Upper lobe of left lung (tissue), 6 donors: ENCODE measurements around the gene XYLT1. TPM values are rescaled to one million over a fixed set of nuclear protein-coding genes. Genes with fewer than 3 reads are reported as not detected.

Source experiments
- ATAC-seq, 2 donors: fragments of 200-7000 bp; cut with Tn5 transposase; one replicate each; pipeline ENCODE4 v1.9.1; 2022; ENCODE audit warnings: mild to moderate bottlenecking in 2 of 2, moderate library complexity in 2 of 2; ENCODE audit not compliant: low FRiP score in 2 of 2
- DNase-seq, 2 donors: peaks; one replicate each; pipeline ENCODE4 v3.0.0-alpha.2; 2019 to 2020
- H3K27ac ChIP-seq, 4 donors: fragments of 200-600 bp; sonication (generic); one replicate each; pipeline ENCODE4 v1.5.1; 2016 to 2019
- H3K27me3 ChIP-seq, 4 donors: fragments of 200-600 bp; sonication (generic); one replicate each; pipeline ENCODE4 v1.5.1; 2017 to 2019
- H3K36me3 ChIP-seq, 4 donors: fragments of 200-600 bp; sonication (generic); one replicate each; pipeline ENCODE4 v1.5.1; 2016 to 2019
- H3K4me1 ChIP-seq, 4 donors: fragments of 200-600 bp; sonication (generic); one replicate each; pipeline ENCODE4 v1.5.1; 2018 to 2019
- H3K4me3 ChIP-seq, 4 donors: fragments of 200-600 bp; sonication (generic); one replicate each; pipeline ENCODE4 v1.5.1; 2017 to 2019; ENCODE audit warnings: mild to moderate bottlenecking in 2 of 4, moderate library complexity in 1 of 4
- H3K9me3 ChIP-seq, 4 donors: fragments of 200-600 bp; sonication (generic); one replicate each; pipeline ENCODE4 v1.5.1; 2018 to 2019
- EP300 ChIP-seq, 4 donors: sonication (generic); formaldehyde crosslinking; IDR thresholded peaks; one replicate each; pipeline ENCODE4 v1.5.1; 2017; ENCODE audit warnings: antibody characterized with exemption in 4 of 4, control low read depth in 2 of 4
- POLR2A ChIP-seq, 4 donors: fragments of 450-650 bp; IDR thresholded peaks; one replicate each; pipeline ENCODE4 v1.5.1; 2016 to 2017; ENCODE audit warnings: antibody characterized with exemption in 4 of 4, mild to moderate bottlenecking in 2 of 4
- POLR2AphosphoS5 ChIP-seq, 2 donors: sonication (generic); formaldehyde crosslinking; IDR thresholded peaks; one replicate each; pipeline ENCODE4 v1.5.1; 2017; ENCODE audit warnings: antibody characterized with exemption in 2 of 2
- WGBS, 2 donors: methylation state at CpG; one replicate each; pipeline ENCODE4 v1.1.5; 2017 to 2018; 5-methylcytosine and 5-hydroxymethylcytosine counted together
- total RNA-seq, 6 donors: library from RNA; depleted of rRNA in 4 of 6; stranded (reverse); fragments of >200 nt in 4 of 6; gene quantifications; one replicate each; pipeline versions ENCODE4 v1.1.0 to v1.2.1, GENCODE V29; 2016 to 2021
- TF ChIP-seq, protein P1 (sequence below), 6 experiments: fragments of 450-650 bp in 4 of 6; fragments of 200-600 bp in 2 of 6; sonication (generic) in 2 of 6; IDR thresholded peaks; one replicate each; pipeline ENCODE4 v1.5.1; 2016 to 2019; ENCODE audit warnings: antibody characterized with exemption in 6 of 6
- donor health status: DM: no; HTN: no; CAD: no; lungs with moderate emphysema.
- donor health status: DM: no; HTN: yes; CAD: no; lungs with severe emphysema.

Gene XYLT1
- total RNA-seq, 6 donors from 2014 or later = 3.0 to 26.2 (median 6.8) TPM

DNA sequence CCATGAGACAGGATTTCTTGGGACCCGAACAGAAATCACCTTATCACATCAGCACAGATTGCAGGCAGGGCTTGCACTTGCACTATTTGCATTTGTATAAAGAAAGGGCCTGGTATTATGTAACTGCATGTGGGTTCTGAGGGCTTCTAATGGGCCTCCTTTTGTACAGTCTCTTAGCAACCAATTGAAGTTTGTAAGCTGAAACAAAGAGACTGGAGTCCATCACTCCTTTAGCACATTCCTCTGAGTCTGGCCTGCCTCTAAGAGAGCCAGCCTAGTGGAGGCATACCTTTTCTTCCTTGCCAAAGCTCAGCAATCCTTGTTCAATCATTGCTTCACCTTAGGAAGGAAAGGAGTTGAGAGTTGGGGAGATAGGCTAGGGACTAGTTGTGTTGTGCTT is 387.1 kb downstream of the XYLT1 start:
- Histone ChIP-seq H3K27me3 (no peaks in the 10 kb centered on the region), H3K4me3 (no peak overlapping the region), H3K36me3 (no peaks in the 10 kb centered on the region), H3K27ac (no peak overlapping the region), H3K9me3 (no peaks in the 10 kb centered on the region), H3K4me1 (no peaks in the 10 kb centered on the region)
- no peak for ATAC-seq
- DNase-seq = no peak
- 29 to 38% methylated on average over 1 of the region's 1 CpG for WGBS, 2 donors
- TF ChIP-seq POLR2AphosphoS5 (IDR thresholded peaks at IDR 0.05) = no peak

DNA sequence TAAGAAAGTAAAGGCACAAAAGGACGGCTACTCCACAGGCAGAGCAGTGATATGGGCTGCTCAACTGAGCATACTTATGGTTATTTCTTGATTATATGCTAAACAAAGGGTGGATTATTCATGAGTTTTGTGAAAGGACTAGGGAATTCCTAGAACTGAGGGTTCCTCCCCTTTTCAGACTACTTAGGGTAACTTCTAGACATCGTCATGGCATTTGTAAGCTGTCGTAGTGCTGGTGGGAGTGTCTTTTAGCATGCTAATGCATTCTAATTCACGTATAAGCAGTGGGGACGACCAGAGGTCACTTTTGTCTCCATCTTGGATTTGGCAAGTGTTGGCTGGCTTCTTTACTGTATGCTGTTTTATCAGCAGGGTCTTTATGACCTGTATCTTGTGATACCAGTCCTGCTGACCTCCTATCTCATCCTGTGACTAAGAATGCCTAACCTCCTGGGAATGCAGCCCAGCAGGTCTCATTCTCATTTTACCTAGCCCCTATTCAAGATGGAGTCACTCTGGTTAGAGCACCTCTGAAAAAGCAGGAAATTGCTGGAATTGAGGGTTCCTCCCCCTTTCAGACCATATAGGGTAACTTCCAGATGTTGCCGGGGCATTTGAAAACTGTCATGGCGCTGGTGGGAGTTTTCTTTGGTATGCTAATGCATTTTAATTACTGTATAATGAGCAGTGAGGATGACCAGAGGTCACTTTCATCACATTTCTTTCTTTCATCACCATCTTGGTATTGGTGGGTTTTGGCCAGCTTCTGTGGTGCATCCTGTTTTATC is 388.5 kb downstream of the XYLT1 start:
- Histone ChIP-seq H3K27ac (no peak overlapping the region), H3K4me3 (no peak overlapping the region), H3K36me3 (no peaks in the 10 kb centered on the region), H3K9me3 (no peaks in the 10 kb centered on the region), H3K27me3 (no peaks in the 10 kb centered on the region), H3K4me1 (no peaks in the 10 kb centered on the region)
- ATAC-seq = no peak
- DNase-seq = no peak
- 80% methylated on average over 7 of the region's 7 CpGs for WGBS, 2 donors
- TF ChIP-seq, protein P1, sequence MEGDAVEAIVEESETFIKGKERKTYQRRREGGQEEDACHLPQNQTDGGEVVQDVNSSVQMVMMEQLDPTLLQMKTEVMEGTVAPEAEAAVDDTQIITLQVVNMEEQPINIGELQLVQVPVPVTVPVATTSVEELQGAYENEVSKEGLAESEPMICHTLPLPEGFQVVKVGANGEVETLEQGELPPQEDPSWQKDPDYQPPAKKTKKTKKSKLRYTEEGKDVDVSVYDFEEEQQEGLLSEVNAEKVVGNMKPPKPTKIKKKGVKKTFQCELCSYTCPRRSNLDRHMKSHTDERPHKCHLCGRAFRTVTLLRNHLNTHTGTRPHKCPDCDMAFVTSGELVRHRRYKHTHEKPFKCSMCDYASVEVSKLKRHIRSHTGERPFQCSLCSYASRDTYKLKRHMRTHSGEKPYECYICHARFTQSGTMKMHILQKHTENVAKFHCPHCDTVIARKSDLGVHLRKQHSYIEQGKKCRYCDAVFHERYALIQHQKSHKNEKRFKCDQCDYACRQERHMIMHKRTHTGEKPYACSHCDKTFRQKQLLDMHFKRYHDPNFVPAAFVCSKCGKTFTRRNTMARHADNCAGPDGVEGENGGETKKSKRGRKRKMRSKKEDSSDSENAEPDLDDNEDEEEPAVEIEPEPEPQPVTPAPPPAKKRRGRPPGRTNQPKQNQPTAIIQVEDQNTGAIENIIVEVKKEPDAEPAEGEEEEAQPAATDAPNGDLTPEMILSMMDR (IDR thresholded peaks at IDR 0.05) = no peak
- TF ChIP-seq EP300 (IDR thresholded peaks at IDR 0.05) (no peak), POLR2A (IDR thresholded peaks at IDR 0.05) (no peak), POLR2AphosphoS5 (IDR thresholded peaks at IDR 0.05) (no peak)

DNA sequence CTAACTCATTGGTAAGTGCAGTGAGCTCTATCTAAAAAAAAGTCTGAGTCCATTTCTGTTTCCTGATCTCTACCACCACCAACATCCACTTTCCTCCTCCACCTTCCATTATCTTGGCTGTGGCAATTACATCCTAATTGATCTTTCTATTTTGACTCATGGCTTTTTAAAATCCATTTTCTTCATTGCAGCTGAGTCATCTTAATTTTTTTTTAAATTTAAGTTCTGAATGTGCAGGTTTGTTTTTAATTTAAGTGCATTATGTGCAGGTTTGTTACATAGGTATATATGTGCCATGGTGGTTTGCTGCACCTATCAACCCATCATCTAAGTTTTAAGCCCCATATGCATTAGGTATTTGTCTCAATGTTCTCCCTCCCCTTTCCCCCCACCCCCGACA is 390.7 kb downstream of the XYLT1 start:
- WGBS, 2 donors = 40 to 76% methylated on average over 1 of the region's 1 CpG
- ATAC-seq = no peak
- Histone ChIP-seq H3K4me3 (no peak overlapping the region), H3K27ac (no peak overlapping the region), H3K4me1 (no peaks in the 10 kb centered on the region), H3K36me3 (no peaks in the 10 kb centered on the region), H3K27me3 (no peaks in the 10 kb centered on the region), H3K9me3 (no peaks in the 10 kb centered on the region)
- no peak for TF ChIP-seq POLR2AphosphoS5 (IDR thresholded peaks at IDR 0.05)
- no peak for DNase-seq

DNA sequence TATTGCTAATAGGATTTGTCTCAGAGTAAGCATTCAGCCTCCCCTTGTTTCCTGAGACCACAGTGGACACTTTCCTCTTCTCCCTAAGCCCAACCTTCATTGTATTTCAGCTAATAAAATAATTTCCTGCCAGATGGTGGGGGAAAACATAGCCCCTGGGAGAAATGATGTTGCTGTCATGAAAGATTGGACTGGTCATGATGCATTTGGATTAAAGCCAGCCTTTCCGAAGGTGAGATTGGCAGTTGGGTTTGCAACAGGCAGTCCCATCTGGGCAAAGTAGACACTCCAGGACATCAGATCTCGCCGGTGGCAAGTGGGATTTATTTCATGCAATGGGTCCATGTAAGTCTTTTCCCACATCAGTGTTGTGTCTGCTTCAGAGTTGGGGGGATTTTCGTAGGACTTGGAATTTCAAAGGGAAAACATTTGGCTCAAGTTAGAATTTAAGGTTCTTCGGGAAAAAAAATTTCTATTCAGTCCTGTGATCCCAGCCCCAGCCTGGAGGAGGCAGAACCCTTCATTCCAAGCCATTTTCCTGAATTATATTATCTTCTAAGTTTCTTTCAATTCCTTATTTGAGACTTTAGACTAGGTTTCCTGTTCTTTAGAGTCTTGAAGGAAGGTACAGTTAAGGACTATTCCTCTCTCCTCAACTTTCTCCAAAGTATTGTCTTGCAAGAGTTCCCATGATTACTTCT is 391.7 kb downstream of the XYLT1 start:
- ATAC-seq = no peak
- H3K4me3 ChIP-seq = no peak overlapping the region
- no peaks in the 10 kb centered on the region for H3K4me1 ChIP-seq
- TF ChIP-seq POLR2A (IDR thresholded peaks at IDR 0.05) = no peak
- TF ChIP-seq, protein P1 (IDR thresholded peaks at IDR 0.05) = no peak
- TF ChIP-seq EP300 (IDR thresholded peaks at IDR 0.05) = no peak
- TF ChIP-seq POLR2AphosphoS5 (IDR thresholded peaks at IDR 0.05) = no peak
- 65 to 73% methylated on average over 5 of the region's 5 CpGs for WGBS, 2 donors
- no peaks in the 10 kb centered on the region for H3K27me3 ChIP-seq
- no peaks in the 10 kb centered on the region for H3K9me3 ChIP-seq
- H3K27ac ChIP-seq = no peak overlapping the region
- no peak for DNase-seq
- H3K36me3 ChIP-seq = no peaks in the 10 kb centered on the region

DNA sequence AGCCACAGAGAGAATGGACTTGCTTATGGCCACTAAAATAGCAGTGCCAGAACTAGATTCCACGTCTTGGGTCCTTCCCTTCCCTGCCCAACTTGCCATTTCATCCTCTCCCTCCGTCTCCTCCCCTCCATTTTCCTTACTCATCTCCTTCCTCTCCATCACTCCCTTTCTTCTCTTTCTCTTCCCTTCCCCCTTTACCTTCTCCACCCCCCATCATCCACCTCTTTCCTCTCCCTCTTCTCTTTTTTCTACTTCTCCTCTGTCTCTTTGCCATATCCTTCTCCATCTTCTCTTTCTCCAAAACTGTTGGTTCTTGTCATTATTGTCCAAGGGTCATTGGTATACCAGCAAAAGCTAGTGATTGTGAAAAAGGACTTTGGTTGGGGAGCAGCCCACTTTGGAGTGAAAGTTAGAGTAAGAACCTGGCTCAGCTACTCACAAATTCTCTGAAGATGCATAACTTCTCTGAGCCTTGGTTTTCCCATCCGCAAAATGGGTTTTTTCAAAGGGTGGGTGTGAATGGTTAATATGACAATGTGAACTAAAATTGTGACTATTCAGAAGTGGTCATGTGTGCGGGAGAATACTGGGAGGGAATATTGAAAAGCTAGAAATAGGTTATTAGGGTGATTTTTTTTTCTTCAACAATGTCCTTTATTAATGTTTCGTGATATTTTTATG is 393.8 kb downstream of the XYLT1 start:
- Histone ChIP-seq H3K9me3 (no peaks in the 10 kb centered on the region), H3K27ac (no peak overlapping the region), H3K4me1 (no peaks in the 10 kb centered on the region), H3K27me3 (no peaks in the 10 kb centered on the region), H3K4me3 (no peak overlapping the region), H3K36me3 (no peaks in the 10 kb centered on the region)
- TF ChIP-seq, protein P1 (IDR thresholded peaks at IDR 0.05) = no peak
- no peak for TF ChIP-seq POLR2AphosphoS5 (IDR thresholded peaks at IDR 0.05)
- TF ChIP-seq EP300 (IDR thresholded peaks at IDR 0.05) = no peak
- TF ChIP-seq POLR2A (IDR thresholded peaks at IDR 0.05) = no peak
- WGBS, 2 donors = 82 to 90% methylated on average over 5 of the region's 5 CpGs
- DNase-seq (no peak), ATAC-seq (no peak)
